ENCODE data around the gene TLDC2.

TLDC2 gene

GRCh38 chr20:36845288-36845971 lies 30.5 kb upstream of the TLDC2 start:
- Mint-ChIP-seq H3K9me3 (ENCODE audit: low read depth) (no peaks in the 10 kb centered on the region), H3K27ac (no peak overlapping the region), H3K27me3 (no peaks in the 10 kb centered on the region), H3K36me3 (no peaks in the 10 kb centered on the region), H3K4me1 (ENCODE audit: low read depth) (peaks cover 22% of the 10 kb centered on the region), H3K4me3 (no peak overlapping the region)

GRCh38 chr20:36847009-36847709 lies 28.8 kb upstream of the TLDC2 start:
- no peak overlapping the region for H3K4me3 Mint-ChIP-seq
- H3K36me3 Mint-ChIP-seq: no peaks in the 10 kb centered on the region
- H3K4me1 Mint-ChIP-seq (ENCODE audit: low read depth): peaks cover 16% of the 10 kb centered on the region
- no peaks in the 10 kb centered on the region for H3K9me3 Mint-ChIP-seq (ENCODE audit: low read depth)
- H3K27me3 Mint-ChIP-seq: no peaks in the 10 kb centered on the region
- H3K27ac Mint-ChIP-seq: no peak overlapping the region

GRCh38 chr20:36847710-36848040 lies 28.3 kb upstream of the TLDC2 start:
- Mint-ChIP-seq H3K36me3 (no peaks in the 10 kb centered on the region), H3K9me3 (ENCODE audit: low read depth) (no peaks in the 10 kb centered on the region), H3K4me1 (ENCODE audit: low read depth) (peaks cover 12% of the 10 kb centered on the region), H3K27ac (no peak overlapping the region), H3K27me3 (no peaks in the 10 kb centered on the region), H3K4me3 (no peak overlapping the region)

- no peaks in the 10 kb centered on the region for H3K9me3 Mint-ChIP-seq (ENCODE audit: low read depth)
- H3K27me3 Mint-ChIP-seq: no peaks in the 10 kb centered on the region
- no peaks in the 10 kb centered on the region for H3K36me3 Mint-ChIP-seq
- no peak overlapping the region for H3K27ac Mint-ChIP-seq
- H3K4me1 Mint-ChIP-seq (ENCODE audit: low read depth): peaks cover 10% of the 10 kb centered on the region
- no peak overlapping the region for H3K4me3 Mint-ChIP-seq
Observed at GRCh38 chr20:36848078-36848660, 27.8 kb upstream of the TLDC2 start.

GRCh38 chr20:36848677-36849076 lies 27.3 kb upstream of the TLDC2 start:
- no peak overlapping the region for H3K4me3 Mint-ChIP-seq
- H3K4me1 Mint-ChIP-seq (ENCODE audit: low read depth): peaks cover 5% of the 10 kb centered on the region
- no peak overlapping the region for H3K27ac Mint-ChIP-seq
- no peaks in the 10 kb centered on the region for H3K36me3 Mint-ChIP-seq
- no peaks in the 10 kb centered on the region for H3K9me3 Mint-ChIP-seq (ENCODE audit: low read depth)
- H3K27me3 Mint-ChIP-seq: no peaks in the 10 kb centered on the region

GRCh38 chr20:36849333-36850065 lies 26.4 kb upstream of the TLDC2 start:
- Mint-ChIP-seq H3K9me3 (ENCODE audit: low read depth) (no peaks in the 10 kb centered on the region), H3K4me1 (ENCODE audit: low read depth) (peaks cover 4% of the 10 kb centered on the region), H3K4me3 (no peak overlapping the region), H3K27me3 (no peaks in the 10 kb centered on the region), H3K27ac (no peak overlapping the region), H3K36me3 (no peaks in the 10 kb centered on the region)

GRCh38 chr20:36850759-36851158 lies 25.2 kb upstream of the TLDC2 start:
- Mint-ChIP-seq H3K4me3 (no peak overlapping the region), H3K4me1 (ENCODE audit: low read depth) (peaks cover 4% of the 10 kb centered on the region), H3K27me3 (no peaks in the 10 kb centered on the region), H3K27ac (no peak overlapping the region), H3K9me3 (ENCODE audit: low read depth) (no peaks in the 10 kb centered on the region), H3K36me3 (no peaks in the 10 kb centered on the region)

- Mint-ChIP-seq H3K9me3 (ENCODE audit: low read depth) (no peaks in the 10 kb centered on the region), H3K27ac (no peak overlapping the region), H3K36me3 (no peaks in the 10 kb centered on the region), H3K4me1 (ENCODE audit: low read depth) (peaks cover 7% of the 10 kb centered on the region), H3K27me3 (no peaks in the 10 kb centered on the region), H3K4me3 (no peak overlapping the region)
Observed at GRCh38 chr20:36851490-36851889, 24.4 kb upstream of the TLDC2 start.

- Mint-ChIP-seq H3K27ac (no peak overlapping the region), H3K4me3 (no peak overlapping the region), H3K36me3 (no peaks in the 10 kb centered on the region), H3K9me3 (ENCODE audit: low read depth) (no peaks in the 10 kb centered on the region), H3K4me1 (ENCODE audit: low read depth) (peaks cover 14% of the 10 kb centered on the region), H3K27me3 (no peaks in the 10 kb centered on the region)
Observed at GRCh38 chr20:36852187-36852586, 23.8 kb upstream of the TLDC2 start.

- H3K4me1 Mint-ChIP-seq (ENCODE audit: low read depth): peaks cover 16% of the 10 kb centered on the region
- no peaks in the 10 kb centered on the region for H3K9me3 Mint-ChIP-seq (ENCODE audit: low read depth)
- no peak overlapping the region for H3K27ac Mint-ChIP-seq
- H3K27me3 Mint-ChIP-seq: no peaks in the 10 kb centered on the region
- H3K4me3 Mint-ChIP-seq: no peak overlapping the region
- no peaks in the 10 kb centered on the region for H3K36me3 Mint-ChIP-seq
Observed at GRCh38 chr20:36854348-36855240, 21.3 kb upstream of the TLDC2 start.

- H3K27ac Mint-ChIP-seq: no peak overlapping the region
- H3K9me3 Mint-ChIP-seq (ENCODE audit: low read depth): no peaks in the 10 kb centered on the region
- H3K4me1 Mint-ChIP-seq (ENCODE audit: low read depth): peaks cover 17% of the 10 kb centered on the region
- H3K4me3 Mint-ChIP-seq: no peak overlapping the region
- no peaks in the 10 kb centered on the region for H3K36me3 Mint-ChIP-seq
- no peaks in the 10 kb centered on the region for H3K27me3 Mint-ChIP-seq
Observed at GRCh38 chr20:36855241-36855657, 20.7 kb upstream of the TLDC2 start.

GRCh38 chr20:36856195-36856594 lies 19.7 kb upstream of the TLDC2 start:
- H3K27me3 Mint-ChIP-seq: no peaks in the 10 kb centered on the region
- H3K27ac Mint-ChIP-seq: no peak overlapping the region
- peaks cover 21% of the 10 kb centered on the region for H3K4me1 Mint-ChIP-seq (ENCODE audit: low read depth)
- H3K9me3 Mint-ChIP-seq (ENCODE audit: low read depth): no peaks in the 10 kb centered on the region
- H3K4me3 Mint-ChIP-seq: no peak overlapping the region
- H3K36me3 Mint-ChIP-seq: no peaks in the 10 kb centered on the region

GRCh38 chr20:36856691-36857635 lies 19.0 kb upstream of the TLDC2 start:
- H3K27ac Mint-ChIP-seq: peak overlapping the region; percentile 55
- no peaks in the 10 kb centered on the region for H3K9me3 Mint-ChIP-seq (ENCODE audit: low read depth)
- H3K4me1 Mint-ChIP-seq (ENCODE audit: low read depth): peaks cover 24% of the 10 kb centered on the region
- H3K36me3 Mint-ChIP-seq: no peaks in the 10 kb centered on the region
- peak overlapping the region; percentile 0 for H3K4me3 Mint-ChIP-seq
- H3K27me3 Mint-ChIP-seq: no peaks in the 10 kb centered on the region

GRCh38 chr20:36859282-36859555 lies 16.7 kb upstream of the TLDC2 start:
- Mint-ChIP-seq H3K4me3 (no peak overlapping the region), H3K4me1 (ENCODE audit: low read depth) (peaks cover 24% of the 10 kb centered on the region), H3K36me3 (no peaks in the 10 kb centered on the region), H3K9me3 (ENCODE audit: low read depth) (no peaks in the 10 kb centered on the region), H3K27ac (no peak overlapping the region), H3K27me3 (no peaks in the 10 kb centered on the region)
